Spinal cord (tissue), 10 donors: Measurements from ENCODE around the gene AUH. TPM values are rescaled to one million over a fixed set of nuclear protein-coding genes. Genes with fewer than 3 reads are reported as not detected.
A peak's percentile ranks its signal among the peaks of the same experiment; 100 is the strongest.

ENCODE experiments used
- DNase-seq, 6 donors: peaks; one replicate each; pipeline versions ENCODE4 v3.0.0 to v3.0.0-alpha.2; 2013 to 2015; ENCODE audit warnings: low spot score in 6 of 6, low read depth in 4 of 6
- H3K27ac ChIP-seq: one replicate; pipeline ENCODE4 v1.5.1; 2013; ENCODE audit warnings: low read depth, low read length, control low read depth
- H3K27me3 ChIP-seq: one replicate; pipeline ENCODE4 v1.6.1; 2013; ENCODE audit warnings: low read length; ENCODE audit not compliant: control insufficient read depth, insufficient read depth
- H3K36me3 ChIP-seq: one replicate; pipeline ENCODE4 v1.6.1; 2013; ENCODE audit warnings: low read length; ENCODE audit not compliant: control insufficient read depth, insufficient read depth
- H3K4me1 ChIP-seq: one replicate; pipeline ENCODE4 v1.6.1; 2013; ENCODE audit warnings: low read length; ENCODE audit not compliant: control insufficient read depth, insufficient read depth
- H3K4me3 ChIP-seq: one replicate; pipeline ENCODE4 v1.5.1; 2013; ENCODE audit warnings: low read depth, low read length, control low read depth
- H3K9me3 ChIP-seq: one replicate; pipeline ENCODE4 v1.6.1; 2013; ENCODE audit warnings: low read length; ENCODE audit not compliant: control insufficient read depth, insufficient read depth
- WGBS: methylation state at CpG from one replicate; pipeline ENCODE4 v1.1.5; 2013; ENCODE audit warnings: missing lambda C conversion rate; ENCODE audit not compliant: insufficient coverage; 5-methylcytosine and 5-hydroxymethylcytosine counted together
- long read RNA-seq, 4 donors: transcript quantifications; one replicate each; lab custom pipeline, GENCODE V29; 2026
- polyA plus RNA-seq, 2 donors: library from polyadenylated mRNA; unstranded; fragments of 120-200 nt; gene quantifications; one replicate each; pipeline ENCODE4 v1.2.1, GENCODE V29; 2013; ENCODE audit not compliant: insufficient read length in 2 of 2
- total RNA-seq, 2 donors: library from RNA; depleted of rRNA in 1 of 2; stranded (reverse); fragments of 120-200 nt in 1 of 2; fragments of >200 nt in 1 of 2; gene quantifications; one replicate each; pipeline versions ENCODE4 v1.2.3 to v1.2.4, GENCODE V29; 2013 to 2014
- donor health status: healthy.

Gene AUH, protein sequence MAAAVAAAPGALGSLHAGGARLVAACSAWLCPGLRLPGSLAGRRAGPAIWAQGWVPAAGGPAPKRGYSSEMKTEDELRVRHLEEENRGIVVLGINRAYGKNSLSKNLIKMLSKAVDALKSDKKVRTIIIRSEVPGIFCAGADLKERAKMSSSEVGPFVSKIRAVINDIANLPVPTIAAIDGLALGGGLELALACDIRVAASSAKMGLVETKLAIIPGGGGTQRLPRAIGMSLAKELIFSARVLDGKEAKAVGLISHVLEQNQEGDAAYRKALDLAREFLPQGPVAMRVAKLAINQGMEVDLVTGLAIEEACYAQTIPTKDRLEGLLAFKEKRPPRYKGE
- 10 to 100 TPM; 25.5 to 34.8 TPM for total RNA-seq
- 10 to 100 TPM; 19.6 to 27.6 TPM for polyA plus RNA-seq
- long read RNA-seq, donor 1, transcript AUH-202 (10 exons, 1,577 nt): major isoform, 8 of 14 reads
- long read RNA-seq, donor 1, partial matches to known transcripts: 6 of 14 reads
- long read RNA-seq, donor 1, other reads (novel, unspliced or antisense): 0 of 14 reads
- long read RNA-seq, donor 2: 0 reads
- long read RNA-seq, donor 3, transcript AUH-202 (10 exons, 1,577 nt): major isoform, 6 of 6 reads
- long read RNA-seq, donor 3, partial matches to known transcripts: 0 of 6 reads
- long read RNA-seq, donor 3, other reads (novel, unspliced or antisense): 0 of 6 reads
- long read RNA-seq, donor 4, transcript AUH-202 (10 exons, 1,577 nt): major isoform, 6 of 6 reads
- long read RNA-seq, donor 4, partial matches to known transcripts: 0 of 6 reads
- long read RNA-seq, donor 4, other reads (novel, unspliced or antisense): 0 of 6 reads

DNA sequence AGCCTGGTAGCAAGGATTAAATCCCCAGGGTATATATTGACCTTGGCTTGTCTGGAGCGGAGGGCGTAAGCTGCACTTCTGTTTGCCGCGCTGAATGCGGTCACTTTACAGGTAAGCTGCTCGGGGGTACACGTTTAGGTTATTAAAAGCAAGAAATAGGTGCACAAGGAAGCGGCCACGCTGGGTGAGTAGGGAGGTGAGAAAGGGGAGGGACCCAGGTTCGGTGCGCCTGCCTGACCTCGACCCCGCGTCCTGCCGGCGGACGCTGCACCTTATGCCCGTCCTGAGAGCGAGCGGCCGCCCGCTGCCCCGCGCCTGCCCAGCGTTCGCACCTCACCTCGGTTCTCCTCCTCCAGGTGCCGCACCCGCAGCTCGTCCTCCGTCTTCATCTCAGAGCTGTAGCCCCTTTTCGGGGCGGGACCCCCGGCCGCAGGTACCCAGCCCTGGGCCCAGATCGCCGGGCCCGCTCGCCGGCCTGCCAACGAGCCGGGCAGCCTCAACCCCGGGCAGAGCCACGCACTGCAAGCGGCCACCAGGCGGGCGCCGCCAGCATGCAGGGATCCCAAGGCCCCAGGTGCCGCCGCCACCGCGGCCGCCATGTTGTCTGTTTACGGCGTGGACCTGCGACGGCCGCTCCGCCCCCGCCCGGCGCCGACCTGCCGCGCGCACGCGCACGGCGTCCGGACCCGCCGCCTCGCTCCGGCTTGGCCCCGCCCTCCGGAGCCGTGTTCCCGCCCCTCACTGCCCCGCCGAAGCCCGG is at the start of gene AUH:
Gene AUH (minus strand): TSS at position 628 of the 760 bp plus-strand sequence. CDS start 29 bp downstream, at position 599.
- Histone ChIP-seq H3K4me3 (peak within 1 kb of the TSS; percentile 55), H3K27me3 (no peaks in the 10 kb centered on the region), H3K4me1 (peaks cover 4% of the 10 kb centered on the region), H3K36me3 (no peaks in the 10 kb centered on the region), H3K27ac (peak within 1 kb of the TSS; percentile 29), H3K9me3 (no peaks in the 10 kb centered on the region)
- WGBS: under 1% methylated on average over 82 of the region's 82 CpGs
- DNase-seq: peak; percentile 19 to 94 (median 74)

DNA sequence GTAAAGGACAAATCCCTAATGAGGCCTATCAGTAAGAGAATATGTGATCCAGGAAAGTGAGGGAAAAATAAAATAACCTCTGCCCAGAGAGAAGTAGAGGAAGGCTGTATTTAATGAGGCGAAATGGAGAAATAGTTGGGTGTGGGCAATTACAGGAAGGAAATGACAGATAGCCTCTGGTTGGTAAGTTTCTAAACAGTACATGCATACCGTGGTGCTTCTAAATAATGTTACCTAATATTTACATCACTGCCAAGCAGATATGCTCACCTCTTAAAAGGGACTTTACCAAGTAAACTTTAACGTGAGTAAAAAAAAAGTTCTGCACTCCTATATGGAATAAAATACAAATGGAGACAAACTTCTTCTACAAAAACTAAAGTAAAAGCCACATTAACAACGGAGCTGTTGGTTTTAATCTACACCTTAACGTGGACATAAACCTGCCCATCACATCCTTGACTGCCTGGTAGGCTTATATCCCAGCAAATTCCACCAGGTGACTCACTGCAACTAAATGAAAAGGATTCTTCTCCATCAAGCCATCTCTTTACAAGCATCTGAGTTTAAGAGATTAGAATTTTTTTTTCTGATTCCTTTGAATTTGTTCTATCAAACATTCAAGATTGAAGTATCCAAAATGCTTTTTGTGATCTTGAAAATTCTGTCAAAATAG is 49.5 kb upstream of the AUH start:
- Histone ChIP-seq H3K9me3 (no peaks in the 10 kb centered on the region), H3K4me1 (no peaks in the 10 kb centered on the region), H3K36me3 (no peaks in the 10 kb centered on the region), H3K27ac (no peak overlapping the region), H3K4me3 (no peak overlapping the region), H3K27me3 (no peaks in the 10 kb centered on the region)
- DNase-seq: no peak
- 93% methylated on average over 2 of the region's 5 CpGs for WGBS

DNA sequence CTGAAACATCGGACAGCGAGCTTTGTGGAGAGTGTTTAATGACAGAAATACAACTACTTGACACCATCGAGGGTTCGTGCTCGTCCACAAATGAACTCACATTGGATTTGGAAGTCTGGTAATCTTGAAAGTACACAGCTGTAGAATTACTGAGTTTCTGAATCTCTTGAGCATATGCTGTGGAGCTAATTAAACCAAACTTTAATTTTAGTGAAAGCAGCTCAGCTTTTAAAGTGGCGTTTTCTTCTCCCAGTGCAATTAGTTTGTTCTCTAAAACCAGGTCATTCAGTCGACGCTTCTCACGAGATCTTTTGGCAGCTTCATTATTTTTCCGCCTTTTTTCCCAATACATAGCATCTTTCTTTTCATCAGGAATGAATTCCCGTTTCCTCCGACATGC is 48.4 kb upstream of the AUH start:
- 63% methylated on average over 7 of the region's 12 CpGs for WGBS

DNA sequence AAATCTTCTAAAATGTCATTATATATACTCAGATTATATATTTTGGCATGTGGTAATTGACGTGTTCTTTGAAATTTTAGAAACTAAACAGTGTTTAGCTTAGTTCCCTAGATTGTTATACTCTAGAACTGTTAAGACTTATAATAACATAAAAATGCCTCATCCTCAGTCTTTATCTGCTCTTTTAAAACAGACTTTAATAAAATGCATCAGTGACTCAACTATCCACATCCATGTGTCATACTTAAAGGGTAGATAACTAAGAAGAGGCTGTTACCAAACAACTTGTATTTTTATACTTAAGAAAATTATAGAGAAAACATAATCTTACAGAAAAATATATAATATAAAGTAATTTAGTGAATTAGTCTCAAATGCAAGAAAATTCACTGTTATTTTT is 46.8 kb upstream of the AUH start:
- WGBS: no CpG with 5 or more reads among the region's 1 CpG
- no peaks in the 10 kb centered on the region for H3K27me3 ChIP-seq
- no peak overlapping the region for H3K4me3 ChIP-seq

More for the DNA sequence above, 48.4 kb upstream of the AUH start:
- peak in 1 of 6 donors; percentile 53 for DNase-seq
- no peaks in the 10 kb centered on the region for H3K9me3 ChIP-seq
- peaks cover 3% of the 10 kb centered on the region for H3K36me3 ChIP-seq
- H3K27ac ChIP-seq: no peak overlapping the region
- H3K27me3 ChIP-seq: no peaks in the 10 kb centered on the region
- H3K4me3 ChIP-seq: no peak overlapping the region
- H3K4me1 ChIP-seq: no peaks in the 10 kb centered on the region

DNA sequence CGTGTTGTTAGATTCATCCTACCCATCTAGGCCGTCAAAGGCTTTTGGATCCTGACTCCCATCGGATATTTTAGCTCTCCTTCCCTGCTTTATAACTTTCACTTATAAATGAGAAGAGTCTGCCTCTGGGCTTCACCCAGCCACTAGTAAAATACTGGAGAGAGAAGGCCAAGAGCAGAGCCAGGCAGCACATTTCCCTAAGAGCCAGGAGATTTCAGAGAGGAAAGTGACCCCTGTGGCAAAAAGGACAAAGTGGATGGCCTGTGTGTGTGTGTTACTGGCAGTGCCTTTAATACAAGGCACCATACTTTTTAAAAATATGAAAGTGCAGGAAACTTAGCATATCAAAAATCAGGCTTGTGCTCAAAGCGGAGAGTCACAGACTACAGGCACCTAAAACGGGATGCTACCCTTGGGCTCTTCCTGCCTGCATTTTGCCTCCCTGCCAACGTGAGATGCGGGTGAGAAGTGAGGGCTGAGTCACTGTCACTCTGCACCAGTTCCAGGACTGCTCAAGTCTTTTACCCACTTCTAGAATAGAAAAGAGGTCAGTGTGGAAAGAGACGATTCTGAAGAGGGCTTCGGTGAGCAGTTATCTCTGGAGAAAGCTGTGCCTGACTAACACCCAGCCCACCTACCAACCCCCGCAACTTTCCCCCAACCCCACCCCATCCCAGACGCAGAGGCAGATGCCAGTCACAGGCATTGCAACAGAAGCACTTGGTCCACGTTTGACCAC is 46.0 kb upstream of the AUH start:
- Histone ChIP-seq H3K9me3 (no peaks in the 10 kb centered on the region), H3K27me3 (no peaks in the 10 kb centered on the region), H3K4me1 (no peaks in the 10 kb centered on the region), H3K36me3 (peaks cover 3% of the 10 kb centered on the region), H3K4me3 (no peak overlapping the region), H3K27ac (no peak overlapping the region)
- no peak for DNase-seq
- WGBS: 100% methylated on average over 6 of the region's 12 CpGs

More for the DNA sequence above, 46.8 kb upstream of the AUH start:
- H3K4me1 ChIP-seq: no peaks in the 10 kb centered on the region
- H3K36me3 ChIP-seq: peaks cover 3% of the 10 kb centered on the region
- no peak for DNase-seq
- no peak overlapping the region for H3K27ac ChIP-seq
- no peaks in the 10 kb centered on the region for H3K9me3 ChIP-seq

DNA sequence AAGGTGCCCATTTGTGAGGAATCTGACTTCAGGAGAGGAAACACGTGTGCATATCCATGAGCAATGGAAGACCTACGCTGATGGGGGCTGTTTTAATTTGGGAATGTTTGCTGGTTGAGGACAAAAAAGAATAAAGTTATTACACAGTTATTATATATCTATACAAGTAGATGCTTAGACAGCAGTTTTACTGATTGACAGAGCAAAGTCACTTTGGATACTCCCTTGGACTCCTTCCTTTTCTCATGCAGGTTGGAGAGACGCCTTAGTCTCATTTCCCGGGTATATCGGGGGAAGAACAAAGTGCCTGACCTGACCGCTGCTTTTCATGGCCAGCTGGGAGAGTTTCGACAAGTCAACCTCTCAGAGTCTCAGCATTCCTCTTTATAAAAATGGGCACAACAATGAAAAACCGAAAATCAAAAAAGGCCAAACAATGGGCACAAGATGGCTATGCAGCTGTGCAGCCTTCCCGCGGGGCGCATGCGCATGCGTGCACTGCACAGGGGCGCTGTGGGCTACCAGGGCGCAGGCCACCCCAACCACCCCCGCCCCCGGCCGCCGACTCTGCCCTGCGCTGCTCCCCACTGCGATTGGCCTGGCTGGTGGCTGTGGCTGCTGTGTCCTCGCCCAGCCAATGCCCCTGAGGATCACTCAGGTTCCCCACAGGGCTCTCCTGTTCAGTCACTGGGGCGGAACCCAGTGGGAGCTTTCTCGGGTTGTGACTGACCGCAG is 43.8 kb upstream of the AUH start:
- Histone ChIP-seq H3K27me3 (no peaks in the 10 kb centered on the region), H3K9me3 (no peaks in the 10 kb centered on the region), H3K36me3 (peaks cover 3% of the 10 kb centered on the region), H3K27ac (no peak overlapping the region), H3K4me1 (no peaks in the 10 kb centered on the region), H3K4me3 (no peak overlapping the region)
- WGBS: 94% methylated on average over 21 of the region's 25 CpGs
- no peak for DNase-seq

DNA sequence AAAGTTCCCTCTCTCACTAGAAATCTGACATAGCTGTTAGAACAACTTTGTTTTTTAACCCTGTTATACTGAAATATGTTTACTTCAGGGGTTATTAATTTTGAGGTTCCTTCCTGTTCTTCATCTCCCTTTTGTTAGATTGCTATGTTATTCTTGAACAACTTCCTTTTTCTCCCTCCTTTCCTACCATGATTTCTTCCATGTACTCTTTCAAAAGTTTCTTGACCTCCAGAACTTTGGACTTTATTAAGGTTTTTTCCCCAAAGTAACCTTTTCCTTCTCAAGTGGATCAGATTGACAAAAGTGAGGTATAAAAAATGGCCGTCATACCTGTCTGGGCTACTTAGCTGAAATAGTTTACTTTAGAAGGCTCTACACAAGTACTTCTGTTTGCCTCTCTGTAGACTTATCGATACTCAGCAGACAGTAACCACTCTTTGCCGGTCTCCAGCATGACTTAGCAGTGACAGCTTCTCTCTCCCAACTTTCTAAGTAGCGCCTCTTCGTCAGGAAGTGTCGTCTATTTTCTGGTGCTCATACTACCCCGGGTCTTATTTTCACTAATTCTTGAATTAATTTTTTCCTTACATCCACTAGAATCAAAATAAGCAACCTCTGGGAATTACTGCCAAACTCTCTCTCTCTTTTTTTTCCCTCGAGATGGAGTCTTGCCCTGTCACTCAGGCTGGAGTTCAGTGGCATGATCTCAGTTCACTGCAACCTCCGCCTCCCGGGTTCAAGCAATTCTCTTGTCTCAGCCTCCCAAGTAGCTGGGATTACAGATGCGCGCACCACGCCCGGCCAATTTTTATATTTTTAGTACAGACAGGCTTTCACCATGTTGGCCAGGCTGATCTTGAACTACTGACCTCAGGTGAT is 42.2 kb upstream of the AUH start:
- DNase-seq: no peak
- H3K4me3 ChIP-seq: no peak overlapping the region
- H3K36me3 ChIP-seq: peaks cover 3% of the 10 kb centered on the region
- no peaks in the 10 kb centered on the region for H3K9me3 ChIP-seq
- no peaks in the 10 kb centered on the region for H3K27me3 ChIP-seq
- no peak overlapping the region for H3K27ac ChIP-seq
- 88% methylated on average over 13 of the region's 14 CpGs for WGBS
- H3K4me1 ChIP-seq: no peaks in the 10 kb centered on the region

DNA sequence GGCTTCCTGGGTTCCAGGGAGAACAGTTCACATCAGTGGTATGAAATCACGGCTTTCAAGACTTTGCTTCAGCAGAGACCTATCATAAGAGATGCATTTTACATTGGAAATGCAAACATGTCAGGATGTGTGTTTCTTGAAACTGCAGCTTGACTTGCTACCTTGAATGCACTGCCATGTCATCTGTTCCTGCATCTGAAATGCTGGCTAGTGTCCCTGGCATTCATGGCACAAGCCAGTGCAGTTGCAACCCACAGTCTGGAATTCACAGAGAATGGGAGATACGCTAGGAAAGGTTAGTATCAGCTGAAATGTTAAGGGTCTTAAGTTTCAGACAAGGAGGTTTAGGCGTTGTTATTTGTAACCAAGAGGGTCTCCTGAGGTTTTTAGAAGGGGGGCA is 37.2 kb upstream of the AUH start:
- no peaks in the 10 kb centered on the region for H3K27me3 ChIP-seq
- H3K4me3 ChIP-seq: no peak overlapping the region
- no peaks in the 10 kb centered on the region for H3K4me1 ChIP-seq
- H3K9me3 ChIP-seq: no peaks in the 10 kb centered on the region
- WGBS: 100% methylated on average over 2 of the region's 3 CpGs
- H3K36me3 ChIP-seq: no peaks in the 10 kb centered on the region
- DNase-seq: peak in 1 of 6 donors; percentile 73
- no peak overlapping the region for H3K27ac ChIP-seq
